ENCODE measurements around the gene MKS1. TPM values are rescaled to one million over a fixed set of nuclear protein-coding genes. Genes with fewer than 3 reads are reported as not detected.
A peak's percentile ranks its signal among the peaks of the same experiment; 100 is the strongest.

The MKS1 gene
- total and polyA plus RNA-seq, 11 donors = 3.3 to 15.1 (median 6.4) TPM

GRCh38 chr17:58174871-58175270, 44.2 kb downstream of the MKS1 start:
- DNase-seq = no peak
- 48 to 50% (median 48%) methylated on average over 3 of the region's 3 CpGs for WGBS, 4 donors

GRCh38 chr17:58172369-58173071, 46.5 kb downstream of the MKS1 start:
- Histone ChIP-seq H3K4me3 (no peak overlapping the region), H3K27ac (no peak overlapping the region), H3K9me3 (no peaks in the 10 kb centered on the region), H3K4me1 (no peaks in the 10 kb centered on the region), H3K36me3 (no peaks in the 10 kb centered on the region), H3K27me3 (peaks cover 0 to 38% (median 0%) of the 10 kb centered on the region in 9 donors)
- no peak for DNase-seq
- intact Hi-C loops (cut with DNase I) = no loop called here
- WGBS, 4 donors = 19 to 39% (median 32%) methylated on average over 2 of the region's 2 CpGs
- TF ChIP-seq POLR2A (IDR thresholded peaks at IDR 0.05) (no peak), CTCF (IDR thresholded peaks at IDR 0.05) (peak in 9 of 12 donors; percentile 8 to 40 (median 36))
- ATAC-seq = no peak

More at GRCh38 chr17:58174871-58175270, 44.2 kb downstream of the MKS1 start:
- TF ChIP-seq CTCF (IDR thresholded peaks at IDR 0.05) = no peak
- no peak for TF ChIP-seq POLR2A (IDR thresholded peaks at IDR 0.05)
- Histone ChIP-seq H3K27ac (no peak overlapping the region), H3K27me3 (peaks cover 0 to 24% (median 0%) of the 10 kb centered on the region in 9 donors), H3K4me3 (no peak overlapping the region), H3K4me1 (no peaks in the 10 kb centered on the region), H3K9me3 (no peaks in the 10 kb centered on the region), H3K36me3 (no peaks in the 10 kb centered on the region)
- intact Hi-C loops (cut with DNase I) = no loop called here
- ATAC-seq = no peak

GRCh38 chr17:58170622-58171021, 48.4 kb downstream of the MKS1 start:
- no peaks in the 10 kb centered on the region for H3K36me3 ChIP-seq
- TF ChIP-seq CTCF (IDR thresholded peaks at IDR 0.05) = no peak
- TF ChIP-seq POLR2A (IDR thresholded peaks at IDR 0.05) = no peak
- ATAC-seq = no peak
- no peaks in the 10 kb centered on the region for H3K4me1 ChIP-seq
- 51 to 58% (median 57%) methylated on average over 4 of the region's 4 CpGs for WGBS, 4 donors
- H3K27me3 ChIP-seq = peaks cover 0 to 31% (median 0%) of the 10 kb centered on the region in 9 donors
- intact Hi-C loops (cut with DNase I) = no loop called here
- no peak for DNase-seq
- peak overlapping the region in 1 of 12 donors; percentile 49 for H3K27ac ChIP-seq
- H3K9me3 ChIP-seq = no peaks in the 10 kb centered on the region
- H3K4me3 ChIP-seq = no peak overlapping the region

DNA sequence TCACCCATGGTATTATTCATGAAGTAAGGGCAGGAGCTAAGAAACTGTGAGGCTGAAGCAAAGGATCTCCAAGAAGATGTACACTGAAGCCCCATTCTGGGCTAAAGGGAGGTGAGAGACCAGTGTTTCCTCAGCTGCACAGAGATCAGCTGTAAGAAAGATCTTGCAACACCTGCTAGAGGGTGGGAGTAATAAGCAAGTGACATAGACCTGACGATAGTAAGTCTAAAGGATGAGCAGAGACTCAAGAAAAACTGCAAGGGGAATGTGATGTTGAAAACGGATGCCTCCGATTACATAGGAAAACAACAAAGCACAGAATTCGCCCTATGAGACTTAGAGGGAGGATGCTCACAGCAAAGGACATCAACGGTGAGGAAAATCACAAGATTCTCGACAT, 52.4 kb downstream of the MKS1 start, which contains the start of gene OR4D2:
TSS of gene OR4D2 (plus strand) at position 301 of the 400 bp plus-strand sequence. CDS start 2,674 bp downstream, outside the sequence.
- Histone ChIP-seq H3K27me3 (peaks cover 0 to 50% (median 0%) of the 10 kb centered on the region in 9 donors), H3K4me3 (no peak within 1 kb of the TSS), H3K9me3 (no peaks in the 10 kb centered on the region), H3K4me1 (no peaks in the 10 kb centered on the region), H3K36me3 (no peaks in the 10 kb centered on the region), H3K27ac (no peak within 1 kb of the TSS)
- TF ChIP-seq CTCF (IDR thresholded peaks at IDR 0.05) = no peak
- TF ChIP-seq POLR2A (IDR thresholded peaks at IDR 0.05) = no peak
- intact Hi-C loops (cut with DNase I) = no loop called here
- ATAC-seq (no peak), DNase-seq (no peak)
- 58 to 64% (median 61%) methylated on average over 6 of the region's 6 CpGs for WGBS, 4 donors
